Omental fat pad (tissue), 4 donors: ENCODE results near the gene KPNA3. TPM values are rescaled to one million over a fixed set of nuclear protein-coding genes. Genes with fewer than 3 reads are reported as not detected.

Source experiments
- ATAC-seq: fragments of 150-250 bp; one replicate; pipeline ENCODE4 v1.9.1; 2016; ENCODE audit warnings: mild to moderate bottlenecking, moderate library complexity; ENCODE audit not compliant: low FRiP score
- DNase-seq: peaks from one replicate; pipeline ENCODE4 v3.0.0-alpha.2; 2019; ENCODE audit warnings: low spot score
- total RNA-seq, 4 donors: library from RNA; depleted of rRNA; stranded (reverse); fragments of >200 nt; gene quantifications; one replicate each; pipeline ENCODE4 v1.1.0, GENCODE V29; 2016
- TF ChIP-seq, protein P1 (sequence below), 3 donors: fragments of 450-650 bp; IDR thresholded peaks; one replicate each; pipeline ENCODE4 v1.5.1; 2016 to 2017; ENCODE audit warnings: antibody characterized with exemption in 3 of 3, mild to moderate bottlenecking in 3 of 3, moderate library complexity in 2 of 3

KPNA3 gene
- total RNA-seq, 4 donors from 2014 or later = 25.1 to 31.8 (median 27.6) TPM

DNA sequence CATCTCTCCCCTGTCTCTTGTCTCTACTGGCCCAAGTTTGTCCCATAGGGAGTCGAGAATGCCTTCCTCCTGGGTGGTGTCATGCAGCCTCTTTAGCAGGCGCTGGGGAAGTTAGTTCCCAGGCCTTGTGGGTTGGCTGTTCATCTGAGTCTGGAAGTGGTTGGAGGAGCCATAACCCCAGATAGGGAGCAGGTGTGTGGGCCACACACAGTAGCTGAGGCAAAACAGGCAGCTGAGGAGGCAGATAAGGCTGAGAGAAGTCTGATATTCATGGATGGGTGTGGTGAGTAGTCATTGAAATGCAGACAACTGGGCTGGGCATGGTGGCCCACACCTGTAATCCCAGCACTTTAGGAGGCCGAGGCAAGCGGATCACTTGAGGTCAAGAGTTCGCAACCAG lies 40.9 kb upstream of the KPNA3 start:
- TF ChIP-seq, protein P1, sequence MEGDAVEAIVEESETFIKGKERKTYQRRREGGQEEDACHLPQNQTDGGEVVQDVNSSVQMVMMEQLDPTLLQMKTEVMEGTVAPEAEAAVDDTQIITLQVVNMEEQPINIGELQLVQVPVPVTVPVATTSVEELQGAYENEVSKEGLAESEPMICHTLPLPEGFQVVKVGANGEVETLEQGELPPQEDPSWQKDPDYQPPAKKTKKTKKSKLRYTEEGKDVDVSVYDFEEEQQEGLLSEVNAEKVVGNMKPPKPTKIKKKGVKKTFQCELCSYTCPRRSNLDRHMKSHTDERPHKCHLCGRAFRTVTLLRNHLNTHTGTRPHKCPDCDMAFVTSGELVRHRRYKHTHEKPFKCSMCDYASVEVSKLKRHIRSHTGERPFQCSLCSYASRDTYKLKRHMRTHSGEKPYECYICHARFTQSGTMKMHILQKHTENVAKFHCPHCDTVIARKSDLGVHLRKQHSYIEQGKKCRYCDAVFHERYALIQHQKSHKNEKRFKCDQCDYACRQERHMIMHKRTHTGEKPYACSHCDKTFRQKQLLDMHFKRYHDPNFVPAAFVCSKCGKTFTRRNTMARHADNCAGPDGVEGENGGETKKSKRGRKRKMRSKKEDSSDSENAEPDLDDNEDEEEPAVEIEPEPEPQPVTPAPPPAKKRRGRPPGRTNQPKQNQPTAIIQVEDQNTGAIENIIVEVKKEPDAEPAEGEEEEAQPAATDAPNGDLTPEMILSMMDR (IDR thresholded peaks at IDR 0.05) = no peak
- DNase-seq (no peak), ATAC-seq (no peak)

DNA sequence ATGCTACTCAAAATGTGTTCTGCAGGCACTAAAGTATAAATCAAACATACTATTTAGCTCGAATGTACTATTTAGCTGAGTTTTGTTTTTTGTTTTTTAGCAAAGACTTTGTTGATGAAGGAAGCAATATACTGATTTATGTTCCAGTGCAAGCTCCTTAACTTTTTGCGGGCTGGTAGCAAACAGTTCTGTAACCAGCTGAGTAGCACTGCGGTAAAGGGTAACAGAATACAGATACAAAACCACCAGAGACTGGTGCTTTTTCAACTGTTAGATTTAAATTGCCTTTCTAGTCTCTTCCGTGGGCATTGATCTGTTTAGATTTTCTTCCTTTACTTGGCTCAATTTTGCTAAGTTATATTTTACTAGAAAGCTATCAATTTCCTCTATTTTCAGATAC lies 39.0 kb upstream of the KPNA3 start:
- ATAC-seq (no peak), DNase-seq (no peak)
- TF ChIP-seq, protein P1 (IDR thresholded peaks at IDR 0.05) = no peak

DNA sequence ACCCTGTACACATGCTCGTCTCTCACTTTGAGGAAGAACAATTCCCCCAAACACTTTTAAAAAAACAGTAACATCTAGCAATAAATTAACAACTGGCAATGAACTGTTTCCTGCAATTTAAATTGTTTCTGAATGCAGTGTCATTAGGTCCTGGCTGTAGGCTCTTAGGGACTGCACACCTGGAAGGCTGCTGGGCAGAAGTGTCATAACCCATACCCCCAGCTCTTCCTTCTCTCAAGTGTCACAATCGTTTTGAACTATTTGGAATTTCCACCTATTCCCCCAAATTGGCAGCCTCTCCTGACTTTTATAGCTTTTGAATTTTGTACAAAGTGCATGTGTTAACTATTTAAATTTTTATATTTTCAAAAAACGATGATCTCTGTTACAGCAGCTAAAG lies 38.2 kb upstream of the KPNA3 start:
- ATAC-seq (no peak), DNase-seq (no peak)
- TF ChIP-seq, protein P1 (IDR thresholded peaks at IDR 0.05) = no peak

DNA sequence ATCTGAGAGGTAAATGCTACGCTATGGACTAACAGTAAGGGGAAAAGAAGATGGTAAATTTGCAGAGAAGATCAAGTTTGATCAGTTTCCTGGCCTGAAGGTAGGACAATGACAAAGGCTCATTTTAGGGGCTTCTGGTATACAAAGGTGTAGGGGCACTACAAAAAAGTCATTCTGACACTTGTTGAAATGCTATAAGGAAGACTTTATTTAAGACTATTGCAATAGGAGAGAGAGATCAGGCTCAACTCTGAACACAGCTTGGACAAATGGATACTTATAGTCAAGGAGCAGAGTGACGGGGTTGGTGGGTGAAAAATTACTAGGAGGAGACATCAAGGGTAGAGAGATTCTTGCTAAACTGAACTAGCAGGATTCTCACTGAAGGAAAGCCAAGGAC lies 37.2 kb upstream of the KPNA3 start:
- DNase-seq = no peak
- ATAC-seq = no peak
- TF ChIP-seq, protein P1 (IDR thresholded peaks at IDR 0.05) = no peak

DNA sequence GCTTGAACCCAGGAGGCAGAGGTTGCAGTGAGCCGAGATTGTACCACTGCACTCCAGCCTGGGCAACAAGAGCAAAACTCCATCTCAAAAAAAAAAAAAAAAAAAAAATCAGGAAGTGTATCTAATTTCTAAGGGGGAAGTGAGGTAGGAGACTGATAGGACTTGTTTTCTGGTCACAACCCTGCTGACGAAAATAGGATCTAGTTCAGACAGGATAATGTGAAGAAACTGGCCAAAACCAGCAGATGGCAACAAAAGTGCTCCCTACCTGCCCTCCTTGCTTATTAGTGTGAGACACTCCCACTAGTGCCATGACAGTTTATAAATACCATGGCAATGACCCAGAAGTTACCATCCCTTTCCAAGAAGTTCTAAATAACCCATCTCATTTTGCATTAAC lies 36.0 kb upstream of the KPNA3 start:
- no peak for DNase-seq
- TF ChIP-seq, protein P1 (IDR thresholded peaks at IDR 0.05) = no peak
- no peak for ATAC-seq

DNA sequence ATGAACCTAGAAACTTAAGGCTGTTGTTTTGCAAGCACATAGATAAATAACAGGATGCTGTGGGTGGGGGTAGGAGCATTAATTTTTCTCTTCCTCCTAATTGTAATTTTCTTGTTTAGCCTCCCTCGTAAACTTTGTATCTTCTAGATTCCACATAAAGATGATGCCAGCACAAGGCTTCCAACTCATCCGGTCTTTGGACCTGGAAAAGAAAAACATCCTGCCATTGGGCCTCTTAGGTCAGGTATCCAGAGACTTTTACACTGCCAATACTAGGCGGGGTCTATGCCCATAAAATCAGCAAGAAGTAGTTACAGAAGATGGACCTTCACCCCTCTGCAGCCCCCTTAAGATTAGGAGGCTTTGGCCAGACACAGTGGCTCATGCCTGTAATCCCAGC lies 35.4 kb upstream of the KPNA3 start:
- TF ChIP-seq, protein P1 (IDR thresholded peaks at IDR 0.05) = no peak
- ATAC-seq = no peak
- no peak for DNase-seq

DNA sequence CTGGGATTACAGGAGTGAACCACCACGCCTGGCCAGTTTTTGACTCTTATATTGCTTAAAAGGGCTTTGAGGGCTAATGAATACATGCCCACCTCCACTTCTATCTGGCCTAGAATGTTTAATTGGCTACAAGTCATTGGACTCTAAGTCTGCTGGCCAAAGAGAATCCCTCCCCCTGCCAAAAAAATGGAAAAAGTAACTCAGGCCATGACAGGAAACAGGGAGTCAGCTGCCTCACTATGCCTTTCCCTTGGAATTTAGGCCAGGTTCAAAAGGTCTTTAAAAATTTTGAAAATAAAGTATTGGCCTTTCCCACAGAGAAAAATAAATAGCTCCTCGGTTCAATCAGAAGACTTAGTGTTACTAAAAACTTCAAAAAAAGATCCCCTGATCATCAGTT lies 34.9 kb upstream of the KPNA3 start:
- DNase-seq = no peak
- TF ChIP-seq, protein P1 (IDR thresholded peaks at IDR 0.05) = no peak
- no peak for ATAC-seq
